H54 (cell line): ENCODE measurements around the gene VPS11.

Source experiments
- DNase-seq: peaks from one replicate; pipeline ENCODE4 v3.0.0; 2011; ENCODE audit warnings: low spot score, mixed read lengths; ENCODE audit not compliant: insufficient read length
- FAIRE-seq: peaks from 3 replicates; lab custom pipeline; 2011; peaks lifted over from hg19 to GRCh38; lab: Jason Lieb, UNC
- POLR2A ChIP-seq: IDR thresholded peaks from 2 replicates; pipeline ENCODE4 v1.6.1; 2011; ENCODE audit warnings: low read depth, mild to moderate bottlenecking, low read length

Gene VPS11

DNA sequence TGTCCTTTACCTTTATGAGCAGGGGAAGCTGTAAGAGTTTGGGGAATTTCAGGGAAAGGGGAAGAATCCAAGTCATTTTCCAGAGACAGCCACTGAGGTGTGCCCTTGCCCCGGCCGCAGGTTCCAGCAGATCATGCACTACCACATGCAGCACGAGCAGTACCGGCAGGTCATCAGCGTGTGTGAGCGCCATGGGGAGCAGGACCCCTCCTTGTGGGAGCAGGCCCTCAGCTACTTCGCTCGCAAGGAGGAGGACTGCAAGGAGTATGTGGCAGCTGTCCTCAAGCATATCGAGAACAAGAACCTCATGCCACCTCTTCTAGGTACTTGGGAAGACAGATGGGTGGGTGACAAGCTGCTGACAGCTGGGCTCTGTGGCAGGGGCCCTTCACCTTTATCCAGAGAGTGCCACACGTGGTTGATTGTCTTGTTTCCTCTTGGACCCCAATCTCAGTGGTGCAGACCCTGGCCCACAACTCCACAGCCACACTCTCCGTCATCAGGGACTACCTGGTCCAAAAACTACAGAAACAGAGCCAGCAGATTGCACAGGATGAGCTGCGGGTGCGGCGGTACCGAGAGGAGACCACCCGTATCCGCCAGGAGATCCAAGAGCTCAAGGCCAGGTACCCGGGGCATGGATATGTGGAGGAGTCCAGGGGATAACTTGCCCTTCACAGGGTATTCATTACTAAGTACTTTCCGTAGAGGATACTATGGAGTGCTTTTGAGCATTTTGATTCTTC, 11.2 kb downstream of the VPS11 start:
- no peak for DNase-seq
- FAIRE-seq: no peak
- TF ChIP-seq POLR2A: no peak

DNA sequence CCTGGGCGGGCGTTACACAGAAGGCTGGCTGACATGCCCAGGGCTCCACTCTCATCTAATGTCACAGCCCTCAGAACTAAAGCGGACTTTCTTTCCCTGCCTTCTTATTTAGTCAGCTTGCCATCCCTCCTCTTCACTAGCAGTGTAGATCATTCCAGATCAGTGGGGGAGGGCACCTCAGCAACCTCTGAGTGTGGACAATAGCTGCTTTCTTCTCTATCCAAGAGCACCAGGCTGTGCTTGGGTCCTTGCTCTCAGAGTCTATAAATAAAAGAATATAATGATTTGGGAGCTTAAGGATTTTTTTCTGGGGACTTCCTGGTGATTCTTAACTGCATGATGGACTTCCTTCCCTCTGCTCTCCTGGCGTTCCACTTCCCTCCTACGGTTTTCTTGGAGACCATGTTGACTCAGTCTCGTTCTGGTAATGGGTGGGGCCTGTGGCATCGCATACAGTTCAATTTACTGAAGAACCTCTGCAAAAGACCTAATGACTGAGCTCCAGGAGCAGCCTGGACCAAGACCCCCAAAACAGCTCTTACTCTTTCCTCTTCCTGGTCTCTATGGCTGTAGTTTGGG, 14.2 kb downstream of the VPS11 start:
- FAIRE-seq: no peak
- DNase-seq: no peak
- TF ChIP-seq POLR2A: no peak

DNA sequence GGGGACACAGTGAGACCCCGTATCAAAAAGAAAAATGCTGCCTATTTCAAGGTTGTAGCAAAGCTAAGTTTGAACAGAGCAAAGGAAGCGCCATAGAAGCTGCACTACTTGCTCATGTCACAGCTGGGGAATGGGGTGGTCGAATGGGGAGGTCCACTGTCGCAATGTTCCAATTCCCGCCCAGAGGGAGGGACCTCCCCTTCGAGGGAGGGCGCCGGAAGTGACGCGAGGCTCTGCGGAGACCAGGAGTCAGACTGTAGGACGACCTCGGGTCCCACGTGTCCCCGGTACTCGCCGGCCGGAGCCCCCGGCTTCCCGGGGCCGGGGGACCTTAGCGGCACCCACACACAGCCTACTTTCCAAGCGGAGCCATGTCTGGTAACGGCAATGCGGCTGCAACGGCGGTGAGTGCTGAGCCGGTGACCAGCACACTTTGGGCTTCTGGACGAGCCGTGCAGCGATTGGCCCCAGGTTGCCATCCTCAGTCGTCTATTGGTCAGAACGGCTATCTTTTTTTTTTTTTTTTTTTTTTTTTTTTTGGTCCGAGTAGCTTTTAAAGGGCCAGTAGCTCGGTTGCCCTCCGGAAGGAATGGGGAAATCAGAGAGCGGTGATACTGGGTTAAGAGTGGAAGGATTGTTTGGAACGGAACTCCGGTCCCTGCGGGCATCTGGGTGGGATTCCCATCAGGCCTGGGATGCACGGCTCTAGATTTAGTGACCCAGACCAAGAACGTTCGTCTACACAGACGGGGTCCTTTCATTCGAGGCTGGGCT, 17.2 kb downstream of the VPS11 start, which contains the start of gene HMBS:
Gene HMBS, plus strand, starts transcription at position 219 of the 774 bp plus-strand sequence. Its CDS starts 153 bp downstream, at position 372.
- peak; percentile 72 for DNase-seq
- peak; percentile 65; the same call in 1 of the 2 replicates for TF ChIP-seq POLR2A
- FAIRE-seq: peak; percentile 73

DNA sequence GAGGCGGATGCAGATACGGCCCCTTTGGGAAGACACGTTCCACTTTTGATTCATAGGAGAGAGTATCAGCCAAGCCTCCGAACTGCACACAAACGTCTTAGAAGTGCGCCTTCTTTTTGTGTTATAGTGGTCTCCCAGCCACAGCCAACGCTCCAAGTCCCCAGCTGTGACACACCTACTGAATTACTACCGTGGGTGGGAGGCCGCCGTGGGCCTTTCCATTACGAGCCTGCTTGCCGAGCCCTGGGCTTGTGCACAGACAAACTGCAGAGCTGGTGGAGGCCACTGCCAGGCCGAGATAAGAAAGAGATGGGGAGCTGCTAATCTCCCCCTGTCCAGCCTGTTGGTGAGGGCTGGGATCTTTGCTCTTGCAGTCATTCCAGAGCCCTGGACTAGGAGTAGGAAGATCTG, 17.8 kb downstream of the VPS11 start:
- no peak for DNase-seq
- TF ChIP-seq POLR2A: no peak
- no peak for FAIRE-seq

DNA sequence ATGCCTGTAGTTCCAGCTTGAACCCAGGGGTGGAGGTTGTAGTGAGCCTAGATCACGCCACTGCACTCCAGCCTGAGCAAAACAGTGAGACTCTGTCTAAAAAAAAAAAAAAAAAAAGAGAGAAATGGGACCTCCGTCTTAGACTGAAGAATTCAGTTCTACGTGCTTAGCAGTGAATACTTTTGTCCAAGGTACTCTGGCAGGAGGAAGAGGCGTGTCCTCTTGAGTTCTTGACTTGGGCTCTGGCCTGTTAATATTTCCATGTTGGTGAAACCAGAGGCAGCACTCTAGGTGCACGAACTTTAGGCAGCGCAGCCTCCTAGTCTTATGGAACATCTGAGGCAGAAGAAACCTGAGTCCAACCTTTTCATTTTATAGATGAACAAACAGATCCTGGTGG, 19.5 kb downstream of the VPS11 start:
- DNase-seq: no peak
- no peak for TF ChIP-seq POLR2A
- FAIRE-seq: no peak

DNA sequence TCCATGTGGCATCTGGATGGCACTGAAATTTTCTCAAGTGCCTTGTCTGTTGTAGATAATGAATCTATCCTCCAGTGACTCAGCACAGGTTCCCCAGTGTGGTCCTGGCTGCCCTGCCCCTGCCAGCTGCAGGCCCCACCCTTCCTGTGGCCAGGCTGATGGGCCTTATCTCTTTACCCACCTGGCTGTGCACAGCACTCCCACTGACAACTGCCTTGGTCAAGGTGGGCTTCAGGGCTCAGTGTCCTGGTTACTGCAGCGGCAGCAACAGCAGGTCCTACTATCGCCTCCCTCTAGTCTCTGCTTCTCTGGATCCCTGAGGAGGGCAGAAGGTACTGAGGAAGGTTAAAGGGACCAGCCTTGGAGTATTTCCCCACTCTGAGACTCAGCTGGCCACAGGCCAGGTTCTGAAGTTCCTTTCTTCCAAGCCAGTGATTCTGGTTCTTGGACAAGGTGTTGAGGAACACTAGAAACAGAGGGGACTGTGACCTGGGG, 20.2 kb downstream of the VPS11 start:
- TF ChIP-seq POLR2A: no peak
- FAIRE-seq (no peak), DNase-seq (no peak)

DNA sequence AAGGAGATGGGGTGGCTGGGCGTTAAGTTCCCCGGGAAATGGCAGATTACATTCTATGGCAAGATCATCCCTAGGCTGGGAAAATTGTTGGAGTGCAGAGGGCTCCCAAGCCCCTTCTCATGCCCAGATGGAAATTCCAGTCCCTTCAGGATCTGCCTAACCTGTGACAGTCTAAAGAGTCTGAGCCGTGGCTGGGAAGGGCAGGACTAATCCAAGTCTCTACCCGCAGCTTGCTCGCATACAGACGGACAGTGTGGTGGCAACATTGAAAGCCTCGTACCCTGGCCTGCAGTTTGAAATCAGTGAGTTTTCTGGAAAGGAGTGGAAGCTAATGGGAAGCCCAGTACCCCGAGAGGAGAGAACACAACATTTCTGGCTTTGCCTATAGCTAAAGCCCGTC, 20.8 kb downstream of the VPS11 start:
- DNase-seq (no peak), FAIRE-seq (no peak)
- no peak for TF ChIP-seq POLR2A

DNA sequence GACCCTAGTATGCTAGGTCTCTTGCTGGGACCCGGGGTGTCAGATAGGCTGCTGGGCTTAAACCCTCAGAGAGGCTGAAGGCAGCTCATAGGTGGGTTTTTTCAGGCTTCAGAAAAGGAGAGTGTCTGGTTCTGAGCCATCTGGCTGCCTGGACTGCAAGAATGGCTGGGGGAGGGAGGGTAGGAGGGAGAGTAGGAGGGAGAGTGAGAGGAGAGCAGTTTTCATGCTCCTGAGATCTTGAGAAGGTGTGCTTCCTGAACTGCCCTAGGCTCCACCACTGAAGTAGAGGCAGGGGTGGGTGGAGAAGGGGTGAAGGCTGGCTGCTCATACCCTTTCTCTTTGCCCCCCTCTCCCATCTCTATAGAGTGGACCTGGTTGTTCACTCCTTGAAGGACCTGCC, 21.7 kb downstream of the VPS11 start:
- DNase-seq: no peak
- TF ChIP-seq POLR2A: no peak
- FAIRE-seq: no peak

DNA sequence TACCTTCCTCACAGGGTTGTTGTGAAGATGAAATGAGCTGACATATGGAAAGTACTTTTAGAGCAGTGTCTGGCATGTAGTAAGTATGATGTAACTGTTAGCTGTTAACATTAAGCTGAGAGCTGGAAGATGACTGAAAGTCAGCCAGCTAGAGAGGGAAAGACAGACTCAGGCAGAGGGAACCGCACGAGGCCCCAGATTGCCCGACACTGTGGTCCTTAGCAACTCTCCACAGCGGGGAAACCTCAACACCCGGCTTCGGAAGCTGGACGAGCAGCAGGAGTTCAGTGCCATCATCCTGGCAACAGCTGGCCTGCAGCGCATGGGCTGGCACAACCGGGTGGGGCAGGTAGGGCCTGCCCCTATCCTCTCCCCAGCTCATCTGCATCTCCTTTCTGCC, 23.6 kb downstream of the VPS11 start:
- DNase-seq (no peak), FAIRE-seq (no peak)
- no peak for TF ChIP-seq POLR2A

DNA sequence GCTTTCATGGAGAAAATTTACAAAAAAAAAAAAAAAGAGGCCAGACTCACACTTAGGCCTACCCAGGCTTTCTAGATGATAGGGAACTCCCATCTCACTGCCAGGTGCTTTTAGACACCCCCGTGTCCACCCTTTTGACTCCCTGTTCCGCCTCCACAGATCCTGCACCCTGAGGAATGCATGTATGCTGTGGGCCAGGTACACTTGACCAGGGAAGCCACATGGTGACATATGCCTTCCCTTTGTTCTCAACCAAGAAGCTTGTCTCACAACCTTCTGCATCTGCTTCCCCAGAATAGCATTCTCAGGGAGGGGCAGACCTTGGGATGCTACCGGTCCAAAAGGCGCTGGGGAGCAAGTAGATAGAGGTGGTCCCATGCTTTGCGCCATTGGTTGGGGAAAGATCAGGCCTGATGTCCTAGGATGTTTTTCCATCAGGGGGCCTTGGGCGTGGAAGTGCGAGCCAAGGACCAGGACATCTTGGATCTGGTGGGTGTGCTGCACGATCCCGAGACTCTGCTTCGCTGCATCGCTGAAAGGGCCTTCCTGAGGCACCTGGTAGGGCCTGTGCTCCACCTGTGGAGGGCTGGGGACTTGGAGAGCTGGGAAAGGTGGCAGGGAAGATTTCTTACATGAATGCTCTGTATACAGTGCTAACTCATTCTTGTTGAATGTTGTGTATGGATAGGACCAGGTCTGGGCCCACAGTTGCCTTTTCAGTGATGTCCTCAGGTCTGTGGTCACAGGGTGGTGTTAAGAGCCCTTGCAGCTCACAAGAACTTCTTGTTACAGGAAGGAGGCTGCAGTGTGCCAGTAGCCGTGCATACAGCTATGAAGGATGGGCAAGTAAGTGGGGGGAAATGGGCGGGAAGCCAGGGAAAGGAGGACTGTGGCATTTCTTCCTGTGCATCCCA, 24.6 kb downstream of the VPS11 start:
- no peak for FAIRE-seq
- DNase-seq: no peak
- no peak for TF ChIP-seq POLR2A

DNA sequence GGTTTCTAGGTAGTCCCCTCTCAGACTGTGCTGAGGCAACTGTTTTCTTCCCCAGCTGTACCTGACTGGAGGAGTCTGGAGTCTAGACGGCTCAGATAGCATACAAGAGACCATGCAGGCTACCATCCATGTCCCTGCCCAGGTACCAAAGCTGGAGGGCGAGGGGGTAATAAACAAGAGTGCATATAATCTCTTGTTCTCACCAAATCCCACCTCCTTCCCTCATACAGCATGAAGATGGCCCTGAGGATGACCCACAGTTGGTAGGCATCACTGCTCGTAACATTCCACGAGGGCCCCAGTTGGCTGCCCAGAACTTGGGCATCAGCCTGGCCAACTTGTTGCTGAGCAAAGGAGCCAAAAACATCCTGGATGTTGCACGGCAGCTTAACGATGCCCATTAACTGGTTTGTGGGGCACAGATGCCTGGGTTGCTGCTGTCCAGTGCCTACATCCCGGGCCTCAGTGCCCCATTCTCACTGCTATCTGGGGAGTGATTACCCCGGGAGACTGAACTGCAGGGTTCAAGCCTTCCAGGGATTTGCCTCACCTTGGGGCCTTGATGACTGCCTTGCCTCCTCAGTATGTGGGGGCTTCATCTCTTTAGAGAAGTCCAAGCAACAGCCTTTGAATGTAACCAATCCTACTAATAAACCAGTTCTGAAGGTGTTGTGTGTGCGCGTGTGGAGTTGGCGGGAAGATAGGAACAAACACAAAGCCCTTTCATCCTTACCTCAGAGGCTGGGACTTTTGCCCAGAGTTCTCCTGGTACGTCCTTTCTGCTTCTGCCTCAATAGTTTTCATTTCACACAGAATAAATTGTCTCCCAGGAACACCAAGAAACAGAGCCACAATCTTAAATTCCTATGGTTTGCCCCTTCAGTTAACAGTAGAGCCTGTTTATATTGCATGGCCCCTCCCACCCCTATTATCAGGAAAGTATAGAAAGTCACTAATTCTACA, 25.5 kb downstream of the VPS11 start:
- no peak for FAIRE-seq
- no peak for DNase-seq
- no peak; the same call in 1 of the 2 replicates for TF ChIP-seq POLR2A
